ENCODE results near the gene CHST5. TPM values are rescaled to one million over a fixed set of nuclear protein-coding genes. Genes with fewer than 3 reads are reported as not detected.

Gene CHST5
- total RNA-seq, 1 donor from 2014 or later = 0.49 TPM

GRCh38 chr16:75482434-75483205 is 53.3 kb downstream of the CHST5 start:
- H3K36me3 Mint-ChIP-seq = no peaks in the 10 kb centered on the region
- no peak for DNase-seq (ENCODE audit: low spot score in 2 of 2, unreplicated experiment in 2 of 2)
- no peaks in the 10 kb centered on the region for H3K9me3 Mint-ChIP-seq
- TF ChIP-seq, protein P1, sequence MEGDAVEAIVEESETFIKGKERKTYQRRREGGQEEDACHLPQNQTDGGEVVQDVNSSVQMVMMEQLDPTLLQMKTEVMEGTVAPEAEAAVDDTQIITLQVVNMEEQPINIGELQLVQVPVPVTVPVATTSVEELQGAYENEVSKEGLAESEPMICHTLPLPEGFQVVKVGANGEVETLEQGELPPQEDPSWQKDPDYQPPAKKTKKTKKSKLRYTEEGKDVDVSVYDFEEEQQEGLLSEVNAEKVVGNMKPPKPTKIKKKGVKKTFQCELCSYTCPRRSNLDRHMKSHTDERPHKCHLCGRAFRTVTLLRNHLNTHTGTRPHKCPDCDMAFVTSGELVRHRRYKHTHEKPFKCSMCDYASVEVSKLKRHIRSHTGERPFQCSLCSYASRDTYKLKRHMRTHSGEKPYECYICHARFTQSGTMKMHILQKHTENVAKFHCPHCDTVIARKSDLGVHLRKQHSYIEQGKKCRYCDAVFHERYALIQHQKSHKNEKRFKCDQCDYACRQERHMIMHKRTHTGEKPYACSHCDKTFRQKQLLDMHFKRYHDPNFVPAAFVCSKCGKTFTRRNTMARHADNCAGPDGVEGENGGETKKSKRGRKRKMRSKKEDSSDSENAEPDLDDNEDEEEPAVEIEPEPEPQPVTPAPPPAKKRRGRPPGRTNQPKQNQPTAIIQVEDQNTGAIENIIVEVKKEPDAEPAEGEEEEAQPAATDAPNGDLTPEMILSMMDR (IDR thresholded peaks at IDR 0.05; ENCODE audit: unreplicated experiment) = no peak
- no peak overlapping the region for H3K4me3 Mint-ChIP-seq
- H3K27ac Mint-ChIP-seq = no peak overlapping the region
- peaks cover 19% of the 10 kb centered on the region for H3K4me1 Mint-ChIP-seq
- H3K27me3 Mint-ChIP-seq (ENCODE audit: low read depth) = no peaks in the 10 kb centered on the region

DNA sequence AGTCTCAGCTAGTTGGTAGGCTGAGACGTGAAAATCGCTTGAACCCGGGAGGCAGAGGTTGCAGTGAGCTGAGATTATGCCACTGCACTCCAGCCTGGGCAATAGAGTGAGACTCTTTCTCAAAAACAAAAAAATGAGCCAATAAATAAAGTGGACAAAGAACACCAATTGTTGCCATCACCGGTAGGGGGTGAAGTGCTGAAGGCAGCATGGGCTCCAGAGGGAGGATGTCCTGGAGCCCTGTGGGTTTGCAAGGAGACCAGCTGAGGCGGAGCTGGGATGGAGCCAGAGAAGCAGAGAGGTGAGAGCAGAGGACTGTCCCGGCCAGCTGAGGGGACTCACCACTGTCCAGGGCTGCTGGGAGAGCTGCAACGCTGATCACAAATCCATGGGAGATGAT is 54.4 kb downstream of the CHST5 start:
- Mint-ChIP-seq H3K36me3 (no peaks in the 10 kb centered on the region), H3K27me3 (ENCODE audit: low read depth) (no peaks in the 10 kb centered on the region), H3K4me3 (no peak overlapping the region), H3K4me1 (peaks cover 13% of the 10 kb centered on the region), H3K9me3 (no peaks in the 10 kb centered on the region), H3K27ac (no peak overlapping the region)
- DNase-seq (ENCODE audit: low spot score in 2 of 2, unreplicated experiment in 2 of 2) = no peak
- TF ChIP-seq, protein P1 (IDR thresholded peaks at IDR 0.05; ENCODE audit: unreplicated experiment) = no peak

- Mint-ChIP-seq H3K36me3 (no peaks in the 10 kb centered on the region), H3K27me3 (ENCODE audit: low read depth) (no peaks in the 10 kb centered on the region), H3K27ac (no peak overlapping the region), H3K4me3 (no peak overlapping the region), H3K9me3 (no peaks in the 10 kb centered on the region), H3K4me1 (no peaks in the 10 kb centered on the region)
- no peak for DNase-seq (ENCODE audit: low spot score in 2 of 2, unreplicated experiment in 2 of 2)
- TF ChIP-seq, protein P1 (IDR thresholded peaks at IDR 0.05; ENCODE audit: unreplicated experiment) = no peak
Observed at GRCh38 chr16:75479421-75479990, 56.4 kb downstream of the CHST5 start.

Other genes with a start within 250 kb of the CHST5 start
- 86.7 to 89.1 TPM (median 87.0 TPM) in 3 replicates for gene CFDP1, start 102.6 kb downstream of the CHST5 start, total RNA-seq
- gene TMEM170A, start 71.4 kb downstream of the CHST5 start, total RNA-seq = 37.1 to 40.2 TPM (median 38.4 TPM) in 3 replicates
- 1.9 to 2.4 TPM (median 2.1 TPM) in 3 replicates for gene CHST6, start 40.7 kb downstream of the CHST5 start, total RNA-seq
- gene TMEM231, start 20.1 kb upstream of the CHST5 start, total RNA-seq = 9.2 to 13.0 TPM (median 10.8 TPM) in 3 replicates
- 71.9 to 75.6 TPM (median 74.9 TPM) in 3 replicates for gene GABARAPL2, start 30.3 kb upstream of the CHST5 start, total RNA-seq
- 54.5 to 58.7 TPM (median 55.7 TPM) in 3 replicates for gene ADAT1, start 87.2 kb upstream of the CHST5 start, total RNA-seq
- gene KARS1, start 111.6 kb upstream of the CHST5 start, total RNA-seq = 110 to 117 TPM (median 114 TPM) in 3 replicates
- 47.3 to 51.0 TPM (median 49.1 TPM) in 3 replicates for gene TERF2IP, start 111.7 kb upstream of the CHST5 start, total RNA-seq
- not detected in 3 replicates for gene CPHXL2, start 140.9 kb upstream of the CHST5 start, total RNA-seq
- not detected in 3 replicates for gene DUXB, start 165.4 kb upstream of the CHST5 start, total RNA-seq
- not detected in 3 replicates for gene CPHXL, start 190.4 kb upstream of the CHST5 start, total RNA-seq